HepG2 (cell line): ENCODE measurements around the gene SOX12. TPM values are rescaled to one million over a fixed set of nuclear protein-coding genes. Genes with fewer than 3 reads are reported as not detected.

Experiments
- NFATC3 ChIP-seq: sonication (generic); formaldehyde crosslinking; IDR thresholded peaks from 2 replicates; pipeline ENCODE4 v1.5.1; 2020; ENCODE audit warnings: mild to moderate bottlenecking, missing genetic modification reagents
- PRMT3 ChIP-seq: sonication (generic); formaldehyde crosslinking; IDR thresholded peaks from 2 replicates; pipeline ENCODE4 v1.8.1; 2022; ENCODE audit warnings: low read depth, mild to moderate bottlenecking, moderate library complexity, missing genetic modification reagents, borderline replicate concordance
- SSRP1 ChIP-seq: IDR thresholded peaks from 2 replicates; pipeline ENCODE4 v1.6.1; 2016; ENCODE audit warnings: control low read depth
- TRIM24 ChIP-seq: sonication (generic); formaldehyde crosslinking; IDR thresholded peaks from 2 replicates; pipeline ENCODE4 v1.8.0; 2022; ENCODE audit warnings: mild to moderate bottlenecking, missing genetic modification reagents
- ZNF773 ChIP-seq: sonication (generic); formaldehyde crosslinking; IDR thresholded peaks from 2 replicates; pipeline ENCODE4 v1.4.0; 2020; ENCODE audit warnings: missing genetic modification reagents, borderline replicate concordance
- ZNF777 ChIP-seq: sonication (generic); formaldehyde crosslinking; IDR thresholded peaks from 2 replicates; pipeline ENCODE4 v1.4.0; 2020; ENCODE audit warnings: missing genetic modification reagents
- polyA plus RNA-seq, 8 experiments: library from polyadenylated mRNA; depleted of rRNA in 3 of 8; stranded (reverse) in 7 of 8; unstranded in 1 of 8; fragments of >200 nt; fragmentation: Illumina TruSeq in 4 of 8; extraction: Trizol in 4 of 8; gene quantifications; 2 replicates each; pipeline versions ENCODE4 v1.2.1 to v1.2.3, GENCODE V29; 2011 to 2016; ENCODE audit warnings: low read depth in 4 of 8, missing spikeins in 1 of 8, mixed read lengths in 1 of 8; ENCODE audit not compliant: insufficient read depth in 1 of 8
- total RNA-seq, 5 experiments: library from RNA; depleted of rRNA; stranded (reverse); fragments of >200 nt; fragmentation: Illumina TruSeq; extraction: Trizol; gene quantifications; 2 replicates each; pipeline ENCODE4 v1.2.3, GENCODE V29; 2016; ENCODE audit warnings: low read depth in 1 of 5
- TF ChIP-seq, protein P1 (sequence below): IDR thresholded peaks from 2 replicates; pipeline ENCODE4 v1.4.0; 2020; ENCODE audit warnings: mild to moderate bottlenecking, missing genetic modification reagents
- TF ChIP-seq, protein P2 (sequence below): IDR thresholded peaks from 2 replicates; pipeline ENCODE4 v1.6.1; 2012; ENCODE audit warnings: low read length, improper control_type of control experiment
- TF ChIP-seq, protein P3 (sequence below): sonication (generic); formaldehyde crosslinking; IDR thresholded peaks from 2 replicates; pipeline ENCODE4 v1.4.0; 2020; ENCODE audit warnings: mild to moderate bottlenecking, missing genetic modification reagents

SOX12 gene
- total and polyA plus RNA-seq, 2 of the 13 experiments (the other 11 are each of a cell fraction or from before 2014, with no cell fraction given): 10.0 to 18.7 TPM

DNA sequence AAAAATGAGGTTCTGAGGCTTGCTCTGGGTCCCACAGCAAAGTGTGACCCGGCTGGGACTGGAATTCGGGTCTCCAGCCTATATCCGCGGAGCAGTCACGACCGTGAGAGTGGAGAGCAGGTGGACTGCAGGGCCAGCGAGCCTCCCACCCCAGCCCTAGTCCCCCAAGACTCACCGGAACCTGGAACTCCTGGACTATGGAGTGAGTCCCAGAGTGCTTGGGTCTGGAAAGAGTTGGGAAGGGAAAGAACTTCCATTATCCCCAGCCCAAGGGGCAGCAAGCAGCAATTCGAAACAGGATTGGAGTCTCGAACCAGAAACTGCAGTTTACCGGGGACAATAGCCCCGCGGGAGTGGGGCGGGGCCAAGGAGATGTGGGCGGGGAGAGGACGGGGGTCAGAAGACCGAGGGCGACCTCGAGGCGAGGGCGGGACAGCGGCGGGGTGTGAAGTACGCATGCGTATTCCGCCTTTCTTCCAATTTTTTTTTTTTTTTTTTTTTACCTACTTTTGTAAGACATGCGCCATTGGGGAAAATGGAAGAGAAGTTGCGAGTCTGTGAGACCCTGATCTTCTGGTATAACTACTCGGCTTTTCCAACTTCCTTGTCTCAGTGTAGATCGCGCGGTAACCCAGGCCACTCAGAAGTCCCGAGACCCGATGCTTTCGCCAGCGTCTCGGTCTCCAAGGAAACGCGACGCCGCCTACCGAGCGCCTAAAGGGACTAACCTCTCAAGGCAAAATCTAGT, 35.1 kb upstream of the SOX12 start, which contains the start of gene C20orf96 (continued):
- TF ChIP-seq, protein P1, sequence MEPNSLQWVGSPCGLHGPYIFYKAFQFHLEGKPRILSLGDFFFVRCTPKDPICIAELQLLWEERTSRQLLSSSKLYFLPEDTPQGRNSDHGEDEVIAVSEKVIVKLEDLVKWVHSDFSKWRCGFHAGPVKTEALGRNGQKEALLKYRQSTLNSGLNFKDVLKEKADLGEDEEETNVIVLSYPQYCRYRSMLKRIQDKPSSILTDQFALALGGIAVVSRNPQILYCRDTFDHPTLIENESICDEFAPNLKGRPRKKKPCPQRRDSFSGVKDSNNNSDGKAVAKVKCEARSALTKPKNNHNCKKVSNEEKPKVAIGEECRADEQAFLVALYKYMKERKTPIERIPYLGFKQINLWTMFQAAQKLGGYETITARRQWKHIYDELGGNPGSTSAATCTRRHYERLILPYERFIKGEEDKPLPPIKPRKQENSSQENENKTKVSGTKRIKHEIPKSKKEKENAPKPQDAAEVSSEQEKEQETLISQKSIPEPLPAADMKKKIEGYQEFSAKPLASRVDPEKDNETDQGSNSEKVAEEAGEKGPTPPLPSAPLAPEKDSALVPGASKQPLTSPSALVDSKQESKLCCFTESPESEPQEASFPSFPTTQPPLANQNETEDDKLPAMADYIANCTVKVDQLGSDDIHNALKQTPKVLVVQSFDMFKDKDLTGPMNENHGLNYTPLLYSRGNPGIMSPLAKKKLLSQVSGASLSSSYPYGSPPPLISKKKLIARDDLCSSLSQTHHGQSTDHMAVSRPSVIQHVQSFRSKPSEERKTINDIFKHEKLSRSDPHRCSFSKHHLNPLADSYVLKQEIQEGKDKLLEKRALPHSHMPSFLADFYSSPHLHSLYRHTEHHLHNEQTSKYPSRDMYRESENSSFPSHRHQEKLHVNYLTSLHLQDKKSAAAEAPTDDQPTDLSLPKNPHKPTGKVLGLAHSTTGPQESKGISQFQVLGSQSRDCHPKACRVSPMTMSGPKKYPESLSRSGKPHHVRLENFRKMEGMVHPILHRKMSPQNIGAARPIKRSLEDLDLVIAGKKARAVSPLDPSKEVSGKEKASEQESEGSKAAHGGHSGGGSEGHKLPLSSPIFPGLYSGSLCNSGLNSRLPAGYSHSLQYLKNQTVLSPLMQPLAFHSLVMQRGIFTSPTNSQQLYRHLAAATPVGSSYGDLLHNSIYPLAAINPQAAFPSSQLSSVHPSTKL (CRISPR knock-in tag): peak; percentile 55; the same call in 1 of the 2 replicates
- no peak for TF ChIP-seq PRMT3
- peak; percentile 33; the same call in 1 of the 2 replicates for TF ChIP-seq ZNF773
- no peak for TF ChIP-seq TRIM24 (CRISPR knock-in tag)
- TF ChIP-seq, protein P2, sequence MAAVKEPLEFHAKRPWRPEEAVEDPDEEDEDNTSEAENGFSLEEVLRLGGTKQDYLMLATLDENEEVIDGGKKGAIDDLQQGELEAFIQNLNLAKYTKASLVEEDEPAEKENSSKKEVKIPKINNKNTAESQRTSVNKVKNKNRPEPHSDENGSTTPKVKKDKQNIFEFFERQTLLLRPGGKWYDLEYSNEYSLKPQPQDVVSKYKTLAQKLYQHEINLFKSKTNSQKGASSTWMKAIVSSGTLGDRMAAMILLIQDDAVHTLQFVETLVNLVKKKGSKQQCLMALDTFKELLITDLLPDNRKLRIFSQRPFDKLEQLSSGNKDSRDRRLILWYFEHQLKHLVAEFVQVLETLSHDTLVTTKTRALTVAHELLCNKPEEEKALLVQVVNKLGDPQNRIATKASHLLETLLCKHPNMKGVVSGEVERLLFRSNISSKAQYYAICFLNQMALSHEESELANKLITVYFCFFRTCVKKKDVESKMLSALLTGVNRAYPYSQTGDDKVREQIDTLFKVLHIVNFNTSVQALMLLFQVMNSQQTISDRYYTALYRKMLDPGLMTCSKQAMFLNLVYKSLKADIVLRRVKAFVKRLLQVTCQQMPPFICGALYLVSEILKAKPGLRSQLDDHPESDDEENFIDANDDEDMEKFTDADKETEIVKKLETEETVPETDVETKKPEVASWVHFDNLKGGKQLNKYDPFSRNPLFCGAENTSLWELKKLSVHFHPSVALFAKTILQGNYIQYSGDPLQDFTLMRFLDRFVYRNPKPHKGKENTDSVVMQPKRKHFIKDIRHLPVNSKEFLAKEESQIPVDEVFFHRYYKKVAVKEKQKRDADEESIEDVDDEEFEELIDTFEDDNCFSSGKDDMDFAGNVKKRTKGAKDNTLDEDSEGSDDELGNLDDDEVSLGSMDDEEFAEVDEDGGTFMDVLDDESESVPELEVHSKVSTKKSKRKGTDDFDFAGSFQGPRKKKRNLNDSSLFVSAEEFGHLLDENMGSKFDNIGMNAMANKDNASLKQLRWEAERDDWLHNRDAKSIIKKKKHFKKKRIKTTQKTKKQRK: no peak
- 0 out of 2 replicates have a peak, but pooled peaks have one; percentile 63 for TF ChIP-seq SSRP1
- peak; percentile 19; the same call in 1 of the 2 replicates for TF ChIP-seq NFATC3
- TF ChIP-seq, protein P3, sequence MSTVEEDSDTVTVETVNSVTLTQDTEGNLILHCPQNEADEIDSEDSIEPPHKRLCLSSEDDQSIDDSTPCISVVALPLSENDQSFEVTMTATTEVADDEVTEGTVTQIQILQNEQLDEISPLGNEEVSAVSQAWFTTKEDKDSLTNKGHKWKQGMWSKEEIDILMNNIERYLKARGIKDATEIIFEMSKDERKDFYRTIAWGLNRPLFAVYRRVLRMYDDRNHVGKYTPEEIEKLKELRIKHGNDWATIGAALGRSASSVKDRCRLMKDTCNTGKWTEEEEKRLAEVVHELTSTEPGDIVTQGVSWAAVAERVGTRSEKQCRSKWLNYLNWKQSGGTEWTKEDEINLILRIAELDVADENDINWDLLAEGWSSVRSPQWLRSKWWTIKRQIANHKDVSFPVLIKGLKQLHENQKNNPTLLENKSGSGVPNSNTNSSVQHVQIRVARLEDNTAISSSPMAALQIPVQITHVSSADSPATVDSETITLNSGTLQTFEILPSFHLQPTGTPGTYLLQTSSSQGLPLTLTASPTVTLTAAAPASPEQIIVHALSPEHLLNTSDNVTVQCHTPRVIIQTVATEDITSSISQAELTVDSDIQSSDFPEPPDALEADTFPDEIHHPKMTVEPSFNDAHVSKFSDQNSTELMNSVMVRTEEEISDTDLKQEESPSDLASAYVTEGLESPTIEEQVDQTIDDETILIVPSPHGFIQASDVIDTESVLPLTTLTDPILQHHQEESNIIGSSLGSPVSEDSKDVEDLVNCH (CRISPR knock-in tag): no peak
- peak; percentile 19; the same call in 1 of the 2 replicates for TF ChIP-seq ZNF777 (CRISPR knock-in tag)
